ENCODE measurements around the gene ATP12A.

ATP12A gene

GRCh38 chr13:24663089-24663395 is 17.2 kb upstream of the ATP12A start:
- H3K4me1 ChIP-seq (ENCODE audit: control insufficient read depth, insufficient read depth, low read length, unreplicated experiment), result peaks cover 9% of the 10 kb centered on the region
- H2AFZ ChIP-seq (ENCODE audit: low read length, unreplicated experiment), result no peak overlapping the region
- H3K27ac ChIP-seq (ENCODE audit: low read depth, low read length), result no peak overlapping the region
- peaks cover 4% of the 10 kb centered on the region; the same call in 1 of the 2 replicates for H3K27me3 ChIP-seq (ENCODE audit: insufficient read depth, low read length)
- H3K36me3 ChIP-seq (ENCODE audit: insufficient read depth, low read length), result no peaks in the 10 kb centered on the region
- H3K4me3 ChIP-seq (ENCODE audit: low read depth, low read length), result no peak overlapping the region
- H3K79me2 ChIP-seq (ENCODE audit: control insufficient read depth, insufficient read depth, low read length, unreplicated experiment), result no peaks in the 10 kb centered on the region

GRCh38 chr13:24663586-24663985 is 16.6 kb upstream of the ATP12A start:
- Histone ChIP-seq H3K36me3 (ENCODE audit: insufficient read depth, low read length) (no peaks in the 10 kb centered on the region), H3K4me3 (ENCODE audit: low read depth, low read length) (no peak overlapping the region), H3K27ac (ENCODE audit: low read depth, low read length) (no peak overlapping the region), H3K79me2 (ENCODE audit: control insufficient read depth, insufficient read depth, low read length, unreplicated experiment) (no peaks in the 10 kb centered on the region), H2AFZ (ENCODE audit: low read length, unreplicated experiment) (no peak overlapping the region), H3K4me1 (ENCODE audit: control insufficient read depth, insufficient read depth, low read length, unreplicated experiment) (peaks cover 9% of the 10 kb centered on the region), H3K27me3 (ENCODE audit: insufficient read depth, low read length) (peaks cover 8% of the 10 kb centered on the region; the same call in 1 of the 2 replicates)

- no peak overlapping the region for H3K4me3 ChIP-seq (ENCODE audit: low read depth, low read length)
- H3K27ac ChIP-seq (ENCODE audit: low read depth, low read length), result no peak overlapping the region
- H3K27me3 ChIP-seq (ENCODE audit: insufficient read depth, low read length), result peaks cover 9% of the 10 kb centered on the region; the same call in 1 of the 2 replicates
- H3K36me3 ChIP-seq (ENCODE audit: insufficient read depth, low read length), result no peaks in the 10 kb centered on the region
- H3K79me2 ChIP-seq (ENCODE audit: control insufficient read depth, insufficient read depth, low read length, unreplicated experiment), result no peaks in the 10 kb centered on the region
- H2AFZ ChIP-seq (ENCODE audit: low read length, unreplicated experiment), result no peak overlapping the region
- H3K4me1 ChIP-seq (ENCODE audit: control insufficient read depth, insufficient read depth, low read length, unreplicated experiment), result peaks cover 9% of the 10 kb centered on the region
Measured at GRCh38 chr13:24664726-24665409, 15.3 kb upstream of the ATP12A start.

GRCh38 chr13:24668511-24668910 is 11.7 kb upstream of the ATP12A start:
- H3K4me3 ChIP-seq (ENCODE audit: low read depth, low read length), result no peak overlapping the region
- H2AFZ ChIP-seq (ENCODE audit: low read length, unreplicated experiment), result no peak overlapping the region
- H3K27me3 ChIP-seq (ENCODE audit: insufficient read depth, low read length), result peaks cover 6% of the 10 kb centered on the region; the same call in 1 of the 2 replicates
- H3K79me2 ChIP-seq (ENCODE audit: control insufficient read depth, insufficient read depth, low read length, unreplicated experiment), result no peaks in the 10 kb centered on the region
- H3K4me1 ChIP-seq (ENCODE audit: control insufficient read depth, insufficient read depth, low read length, unreplicated experiment), result peaks cover 19% of the 10 kb centered on the region
- H3K27ac ChIP-seq (ENCODE audit: low read depth, low read length), result no peak overlapping the region
- no peaks in the 10 kb centered on the region for H3K36me3 ChIP-seq (ENCODE audit: insufficient read depth, low read length)

- Histone ChIP-seq H3K4me1 (ENCODE audit: control insufficient read depth, insufficient read depth, low read length, unreplicated experiment) (peaks cover 19% of the 10 kb centered on the region), H3K36me3 (ENCODE audit: insufficient read depth, low read length) (no peaks in the 10 kb centered on the region), H3K27ac (ENCODE audit: low read depth, low read length) (no peak overlapping the region), H3K4me3 (ENCODE audit: low read depth, low read length) (no peak overlapping the region), H3K79me2 (ENCODE audit: control insufficient read depth, insufficient read depth, low read length, unreplicated experiment) (no peaks in the 10 kb centered on the region), H2AFZ (ENCODE audit: low read length, unreplicated experiment) (no peak overlapping the region), H3K27me3 (ENCODE audit: insufficient read depth, low read length) (peaks cover 6% of the 10 kb centered on the region; the same call in 1 of the 2 replicates)
Measured at GRCh38 chr13:24668955-24669582, 11.1 kb upstream of the ATP12A start.

GRCh38 chr13:24670174-24670573 is 10.0 kb upstream of the ATP12A start:
- H3K36me3 ChIP-seq (ENCODE audit: insufficient read depth, low read length), result no peaks in the 10 kb centered on the region
- H3K27me3 ChIP-seq (ENCODE audit: insufficient read depth, low read length), result peaks cover 6% of the 10 kb centered on the region; the same call in 1 of the 2 replicates
- no peak overlapping the region for H2AFZ ChIP-seq (ENCODE audit: low read length, unreplicated experiment)
- H3K4me1 ChIP-seq (ENCODE audit: control insufficient read depth, insufficient read depth, low read length, unreplicated experiment), result peaks cover 12% of the 10 kb centered on the region
- H3K27ac ChIP-seq (ENCODE audit: low read depth, low read length), result no peak overlapping the region
- H3K4me3 ChIP-seq (ENCODE audit: low read depth, low read length), result no peak overlapping the region
- H3K79me2 ChIP-seq (ENCODE audit: control insufficient read depth, insufficient read depth, low read length, unreplicated experiment), result no peaks in the 10 kb centered on the region

- peak overlapping the region; percentile 64 for H3K4me3 ChIP-seq (ENCODE audit: low read depth, low read length)
- H3K27me3 ChIP-seq (ENCODE audit: insufficient read depth, low read length), result peaks cover 6% of the 10 kb centered on the region; the same call in 1 of the 2 replicates
- H3K27ac ChIP-seq (ENCODE audit: low read depth, low read length), result peak overlapping the region; percentile 70; the same call in 1 of the 2 replicates
- H3K4me1 ChIP-seq (ENCODE audit: control insufficient read depth, insufficient read depth, low read length, unreplicated experiment), result peaks cover 11% of the 10 kb centered on the region
- H2AFZ ChIP-seq (ENCODE audit: low read length, unreplicated experiment), result peak overlapping the region; percentile 75
- H3K79me2 ChIP-seq (ENCODE audit: control insufficient read depth, insufficient read depth, low read length, unreplicated experiment), result no peaks in the 10 kb centered on the region
- no peaks in the 10 kb centered on the region for H3K36me3 ChIP-seq (ENCODE audit: insufficient read depth, low read length)
Measured at GRCh38 chr13:24670961-24671381, 9.2 kb upstream of the ATP12A start.

GRCh38 chr13:24671386-24672113 is 8.7 kb upstream of the ATP12A start:
- Histone ChIP-seq H3K27ac (ENCODE audit: low read depth, low read length) (peak overlapping the region; percentile 70), H3K79me2 (ENCODE audit: control insufficient read depth, insufficient read depth, low read length, unreplicated experiment) (no peaks in the 10 kb centered on the region), H3K4me3 (ENCODE audit: low read depth, low read length) (peak overlapping the region; percentile 64), H3K27me3 (ENCODE audit: insufficient read depth, low read length) (peaks cover 6% of the 10 kb centered on the region; the same call in 1 of the 2 replicates), H3K36me3 (ENCODE audit: insufficient read depth, low read length) (no peaks in the 10 kb centered on the region), H3K4me1 (ENCODE audit: control insufficient read depth, insufficient read depth, low read length, unreplicated experiment) (peaks cover 11% of the 10 kb centered on the region), H2AFZ (ENCODE audit: low read length, unreplicated experiment) (peak overlapping the region; percentile 75)

- H2AFZ ChIP-seq (ENCODE audit: low read length, unreplicated experiment), result peak overlapping the region; percentile 75
- H3K4me3 ChIP-seq (ENCODE audit: low read depth, low read length), result no peak overlapping the region
- no peak overlapping the region for H3K27ac ChIP-seq (ENCODE audit: low read depth, low read length)
- H3K4me1 ChIP-seq (ENCODE audit: control insufficient read depth, insufficient read depth, low read length, unreplicated experiment), result peaks cover 11% of the 10 kb centered on the region
- no peaks in the 10 kb centered on the region for H3K36me3 ChIP-seq (ENCODE audit: insufficient read depth, low read length)
- no peaks in the 10 kb centered on the region for H3K79me2 ChIP-seq (ENCODE audit: control insufficient read depth, insufficient read depth, low read length, unreplicated experiment)
- H3K27me3 ChIP-seq (ENCODE audit: insufficient read depth, low read length), result peaks cover 12% of the 10 kb centered on the region; the same call in 1 of the 2 replicates
Measured at GRCh38 chr13:24672141-24673132, 7.8 kb upstream of the ATP12A start.
